Stimulated activated CD4-positive, alpha-beta T cell treated with anti-CD3 and anti-CD28 coated beads, Interleukin-12 subunit alpha, Interleukin-12 subunit beta, amount 100 ng/mL, for 4 hours (primary cell): ENCODE results near the gene DNAJB1.

Source experiments
- DNase-seq: peaks from one replicate; pipeline ENCODE4 v3.0.0-alpha.2; 2020

DNAJB1 gene

GRCh38 chr19:14471436-14472187, 46.6 kb downstream of the DNAJB1 start:
- no peak for DNase-seq

- no peak for DNase-seq
Measured at GRCh38 chr19:14470031-14470876, 47.9 kb downstream of the DNAJB1 start.

GRCh38 chr19:14467816-14468215, 50.4 kb downstream of the DNAJB1 start:
- no peak for DNase-seq

- DNase-seq = no peak
Measured at GRCh38 chr19:14467391-14467790, 50.8 kb downstream of the DNAJB1 start.
